ENCODE data around the gene SPP2. TPM values are rescaled to one million over a fixed set of nuclear protein-coding genes. Genes with fewer than 3 reads are reported as not detected.

The SPP2 gene
- total and polyA plus RNA-seq, 2 of the 8 experiments (the other 6 are each of a cell fraction or from before 2014, with no cell fraction given): not detected

GRCh38 chr2:234048049-234048448 is 2.5 kb upstream of the SPP2 start:
- CTCF ChIA-PET (ENCODE audit: partially characterized antibody): interaction anchor here (1.7 kb wide), 1 partner anchor 19 kb away, joined by 3 read pairs; no protein-coding TSS in a partner anchor
- no peaks in the 10 kb centered on the region for H3K79me1 ChIP-seq (ENCODE audit: low read depth, low read length)
- no peaks in the 10 kb centered on the region for H4K20me1 ChIP-seq (replicated peaks in 1 of 2; ENCODE audit: control insufficient read depth in 1 of 2, insufficient read depth in 2 of 2, low read length in 2 of 2)
- no peaks in the 10 kb centered on the region for H3K79me2 ChIP-seq (ENCODE audit: control insufficient read depth in 1 of 2, insufficient read depth in 2 of 2, low read length in 2 of 2)
- H3K56ac ChIP-seq (replicated peaks; ENCODE audit: insufficient read length, low read depth, low read length): no peak overlapping the region
- H2BK5ac ChIP-seq (ENCODE audit: low read depth, low read length): no peak overlapping the region
- H2BK12ac ChIP-seq (ENCODE audit: low read depth, low read length): no peak overlapping the region
- H3K14ac ChIP-seq (ENCODE audit: insufficient read length): no peak overlapping the region
- TF ChIP-seq SP1 (IDR thresholded peaks at IDR 0.05; ENCODE audit: low read depth, low read length) (no peak), BCL11A (IDR thresholded peaks at IDR 0.05; ENCODE audit: low read depth in 2 of 2, low read length in 2 of 2) (no peak), SIN3A (conservative IDR thresholded peaks at IDR 0.05 in 1 of 2, IDR thresholded peaks at IDR 0.05 in 1 of 2; ENCODE audit: low read depth in 1 of 2, low read length in 2 of 2) (no peak), KDM5A (IDR thresholded peaks at IDR 0.05; ENCODE audit: low read length) (no peak), TCF12 (IDR thresholded peaks at IDR 0.05; ENCODE audit: low read depth, low read length) (no peak)
- H2AK5ac ChIP-seq (ENCODE audit: low read depth, low read length): no peak overlapping the region
- H3K9ac ChIP-seq (replicated peaks in 1 of 4; ENCODE audit: extremely low read depth in 1 of 4, low read depth in 3 of 4, low read length in 3 of 4): no peak overlapping the region
- no peak overlapping the region for H3K4ac ChIP-seq (replicated peaks; ENCODE audit: insufficient read length, low read depth, low read length)
- H4K91ac ChIP-seq (replicated peaks; ENCODE audit: insufficient read length, low read length): no peak overlapping the region
- H3K4me2 ChIP-seq (ENCODE audit: insufficient read depth in 1 of 2, low read depth in 2 of 2, low read length in 2 of 2): no peak overlapping the region
- no peak overlapping the region for H3K18ac ChIP-seq (ENCODE audit: extremely low read depth, low read length)
- no peaks in the 10 kb centered on the region for H3K36me3 ChIP-seq (ENCODE audit: control insufficient read depth in 2 of 4, insufficient read depth in 4 of 4, low read length in 3 of 4)
- H4K5ac ChIP-seq (ENCODE audit: insufficient read length, low read depth, low read length): no peak overlapping the region
- H2BK20ac ChIP-seq (ENCODE audit: low read length): no peak overlapping the region
- H2BK15ac ChIP-seq (ENCODE audit: low read length): no peak overlapping the region
- DNase-seq (ENCODE audit: low read depth in 1 of 2, low spot score in 2 of 2) (no peak), FAIRE-seq (no peak)
- no peak overlapping the region for H3K27ac ChIP-seq (ENCODE audit: low read depth, low read length)
- POLR2A ChIA-PET (ENCODE audit: partially characterized antibody): no interaction called here
- no peaks in the 10 kb centered on the region for H3K4me1 ChIP-seq (replicated peaks in 1 of 4; ENCODE audit: control insufficient read depth in 3 of 4, insufficient read depth in 4 of 4, low read length in 3 of 4)
- 88% methylated on average over 4 of the region's 4 CpGs; no CpG with 5 or more reads in 1 of the 2 experiments for WGBS, 2 experiments (ENCODE audit: extremely low coverage in 1 of 2, insufficient coverage in 1 of 2, insufficient read length in 1 of 2, insufficient replicate concordance in 2 of 2, low coverage in 1 of 2, low lambda C conversion rate in 2 of 2, missing lambda C conversion rate in 1 of 2)
- no peaks in the 10 kb centered on the region for H3K9me3 ChIP-seq (ENCODE audit: insufficient read depth in 2 of 2, low read depth in 1 of 2, low read length in 1 of 2)
- no peaks in the 10 kb centered on the region for H3K23me2 ChIP-seq (ENCODE audit: low read depth, low read length)
- H2AFZ ChIP-seq (ENCODE audit: low read length): no peak overlapping the region
- H3K4me3 ChIP-seq (ENCODE audit: extremely low read depth in 1 of 4, insufficient read depth in 2 of 4, low read depth in 3 of 4, low read length in 4 of 4): no peak overlapping the region
- H3K23ac ChIP-seq (ENCODE audit: insufficient read length): no peak overlapping the region
- H2BK120ac ChIP-seq (replicated peaks; ENCODE audit: low read depth, low read length): no peak overlapping the region
- H3K27me3 ChIP-seq (replicated peaks in 1 of 4; ENCODE audit: control insufficient read depth in 3 of 4, extremely low read depth in 1 of 4, insufficient read depth in 3 of 4, low read length in 3 of 4): peaks cover 0 to 1% (median 0%) of the 10 kb centered on the region in 4 experiments; a peak in 1 of 7 replicates
- H4K8ac ChIP-seq (ENCODE audit: extremely low read depth, insufficient read depth, low read length): no peak overlapping the region

Measured in H1 (cell line).